NB4 (cell line): ENCODE results near the gene RMP24.

ENCODE experiments used
- DNase-seq: peaks from one replicate; pipeline ENCODE4 v3.0.0; 2010; ENCODE audit warnings: low read depth
- H3K4me3 ChIP-seq: one replicate; pipeline ENCODE4 v1.5.1; 2011; ENCODE audit warnings: mild to moderate bottlenecking, low read depth, low read length, moderate library complexity
- MAX ChIP-seq: IDR thresholded peaks from 2 replicates; pipeline ENCODE4 v1.6.1; 2011; ENCODE audit warnings: low read depth, low read length
- MYC ChIP-seq: IDR thresholded peaks from 2 replicates; pipeline ENCODE4 v1.6.1; 2011; ENCODE audit warnings: low read depth, low read length
- POLR2A ChIP-seq: IDR thresholded peaks from 2 replicates; pipeline ENCODE4 v1.6.1; 2011; ENCODE audit warnings: mild to moderate bottlenecking; ENCODE audit not compliant: insufficient read length; ENCODE audit errors: extremely low read depth
- TF ChIP-seq, protein P1 (sequence below): IDR thresholded peaks from one replicate; pipeline ENCODE4 v1.5.1; 2012; ENCODE audit warnings: low read depth, low read length

Gene RMP24

GRCh38 chr18:35941299-35941698, 31.2 kb upstream of the RMP24 start:
- no peak for TF ChIP-seq POLR2A
- TF ChIP-seq MYC: no peak
- no peak for TF ChIP-seq MAX
- TF ChIP-seq, protein P1, sequence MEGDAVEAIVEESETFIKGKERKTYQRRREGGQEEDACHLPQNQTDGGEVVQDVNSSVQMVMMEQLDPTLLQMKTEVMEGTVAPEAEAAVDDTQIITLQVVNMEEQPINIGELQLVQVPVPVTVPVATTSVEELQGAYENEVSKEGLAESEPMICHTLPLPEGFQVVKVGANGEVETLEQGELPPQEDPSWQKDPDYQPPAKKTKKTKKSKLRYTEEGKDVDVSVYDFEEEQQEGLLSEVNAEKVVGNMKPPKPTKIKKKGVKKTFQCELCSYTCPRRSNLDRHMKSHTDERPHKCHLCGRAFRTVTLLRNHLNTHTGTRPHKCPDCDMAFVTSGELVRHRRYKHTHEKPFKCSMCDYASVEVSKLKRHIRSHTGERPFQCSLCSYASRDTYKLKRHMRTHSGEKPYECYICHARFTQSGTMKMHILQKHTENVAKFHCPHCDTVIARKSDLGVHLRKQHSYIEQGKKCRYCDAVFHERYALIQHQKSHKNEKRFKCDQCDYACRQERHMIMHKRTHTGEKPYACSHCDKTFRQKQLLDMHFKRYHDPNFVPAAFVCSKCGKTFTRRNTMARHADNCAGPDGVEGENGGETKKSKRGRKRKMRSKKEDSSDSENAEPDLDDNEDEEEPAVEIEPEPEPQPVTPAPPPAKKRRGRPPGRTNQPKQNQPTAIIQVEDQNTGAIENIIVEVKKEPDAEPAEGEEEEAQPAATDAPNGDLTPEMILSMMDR: no peak
- DNase-seq: no peak
- no peak overlapping the region for H3K4me3 ChIP-seq

DNA sequence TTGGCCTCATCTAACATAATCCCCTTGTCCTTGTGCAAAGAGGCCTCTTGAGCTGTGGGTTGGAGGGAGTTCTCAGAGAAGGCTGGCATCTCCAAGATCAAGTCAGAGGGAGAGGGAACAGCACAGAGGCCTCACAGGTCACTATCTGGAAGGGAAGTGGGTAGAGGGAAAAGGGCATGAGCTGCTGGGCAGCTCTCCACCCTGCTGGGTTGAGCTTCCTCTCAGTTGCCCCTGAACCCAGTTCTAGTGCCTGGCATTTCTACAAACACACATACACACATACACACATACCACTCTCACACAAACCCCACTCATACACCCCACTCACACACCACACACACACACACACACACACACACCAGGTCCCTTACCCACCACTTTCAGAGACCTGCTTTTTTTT, 30.3 kb upstream of the RMP24 start:
- H3K4me3 ChIP-seq: no peak overlapping the region
- no peak for TF ChIP-seq POLR2A
- TF ChIP-seq, protein P1: no peak
- TF ChIP-seq MYC: no peak
- no peak for TF ChIP-seq MAX
- no peak for DNase-seq

DNA sequence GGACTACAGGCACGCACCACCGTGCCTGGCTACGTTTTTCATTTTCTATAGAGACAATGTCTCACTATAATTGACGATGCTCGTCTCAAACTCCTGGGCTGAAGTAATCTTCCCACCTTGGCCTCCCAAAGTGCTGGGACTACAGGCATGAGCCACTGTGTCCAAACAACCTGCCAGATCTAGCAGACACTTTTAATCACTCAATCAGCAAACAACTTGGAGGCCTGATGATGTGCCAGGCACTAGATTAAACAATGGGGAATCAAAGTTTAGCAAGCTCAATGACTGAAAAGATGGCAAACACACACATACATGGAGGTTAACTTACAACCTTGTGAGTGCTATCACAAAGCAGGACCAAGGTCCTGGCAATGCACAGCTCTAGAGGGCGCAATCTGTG, 29.8 kb upstream of the RMP24 start:
- no peak for DNase-seq
- H3K4me3 ChIP-seq: no peak overlapping the region
- no peak for TF ChIP-seq MAX
- TF ChIP-seq, protein P1: no peak
- TF ChIP-seq POLR2A: no peak
- no peak for TF ChIP-seq MYC

DNA sequence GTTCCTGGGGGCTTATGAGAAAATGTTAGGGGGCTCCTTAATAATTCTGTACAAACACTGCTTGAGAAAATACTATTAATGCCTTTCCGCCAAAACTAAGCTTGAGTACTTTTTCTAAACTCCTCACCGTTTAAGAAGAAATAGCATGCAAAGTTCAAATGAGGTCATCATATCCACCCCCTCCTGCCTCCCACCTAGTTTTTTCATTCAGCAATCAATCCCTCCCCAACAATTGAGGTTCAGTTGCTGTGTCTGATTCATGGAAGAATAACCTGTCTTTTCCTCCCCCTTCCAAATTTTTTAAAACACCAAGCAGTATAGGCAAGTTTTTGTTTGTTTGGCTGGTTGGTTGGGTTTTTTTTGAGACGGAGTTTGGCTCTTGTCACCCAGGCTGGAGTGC, 24.4 kb upstream of the RMP24 start:
- no peak for TF ChIP-seq POLR2A
- no peak for TF ChIP-seq MYC
- no peak for TF ChIP-seq MAX
- TF ChIP-seq, protein P1: no peak
- DNase-seq: no peak
- no peak overlapping the region for H3K4me3 ChIP-seq

DNA sequence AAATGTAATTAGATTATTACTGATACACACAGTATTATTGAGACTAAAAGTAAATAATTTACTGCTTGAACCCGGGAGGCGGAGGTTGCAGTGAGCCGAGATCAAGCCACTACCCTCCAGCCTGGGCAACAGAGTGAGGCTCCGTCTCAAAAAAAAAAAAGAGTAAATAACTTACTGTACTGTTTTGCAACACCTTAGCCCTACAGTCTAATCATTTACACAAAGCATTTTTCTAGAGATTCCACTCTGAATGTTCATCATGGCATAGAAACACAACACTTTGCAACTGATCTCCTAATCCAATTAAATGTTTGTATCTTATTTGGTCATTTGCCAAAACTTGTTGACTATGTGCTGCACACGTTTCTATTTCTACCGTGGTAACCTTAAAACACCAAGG, 23.4 kb upstream of the RMP24 start:
- no peak for DNase-seq
- H3K4me3 ChIP-seq: no peak overlapping the region
- TF ChIP-seq, protein P1: no peak

- peak; percentile 53 for DNase-seq
- TF ChIP-seq MYC (0 out of 2 replicates have a peak, but pooled peaks have one; percentile 15), POLR2A (no peak), MAX (peak; percentile 83)
- TF ChIP-seq, protein P1: peak; percentile 73
- no peak overlapping the region for H3K4me3 ChIP-seq
These were observed 22.4 kb upstream of the RMP24 start for GRCh38 chr18:35949903-35950627.
